Muscle layer of colon (tissue), 2 donors: Measurements from ENCODE around the gene CHRM4.

Source experiments
- H3K27ac ChIP-seq: one replicate; pipeline ENCODE4 v1.7.0; 2013; ENCODE audit warnings: low read depth, mild to moderate bottlenecking, low read length, moderate library complexity
- H3K27me3 ChIP-seq, 2 donors: one replicate each; pipeline ENCODE4 v1.7.0; 2013; ENCODE audit warnings: low read length in 2 of 2, mild to moderate bottlenecking in 2 of 2; ENCODE audit not compliant: insufficient read depth in 2 of 2, control insufficient read depth in 1 of 2
- H3K36me3 ChIP-seq: one replicate; pipeline ENCODE4 v1.7.0; 2013; ENCODE audit warnings: mild to moderate bottlenecking, low read length; ENCODE audit not compliant: insufficient read depth
- H3K4me1 ChIP-seq: one replicate; pipeline ENCODE4 v1.7.0; 2013; ENCODE audit warnings: mild to moderate bottlenecking, low read length; ENCODE audit not compliant: insufficient read depth
- H3K4me3 ChIP-seq, 2 donors: one replicate each; pipeline ENCODE4 v1.7.0; 2013; ENCODE audit warnings: low read length in 2 of 2, low read depth in 1 of 2, mild to moderate bottlenecking in 1 of 2, moderate library complexity in 1 of 2
- H3K9ac ChIP-seq: one replicate; pipeline ENCODE4 v1.7.0; 2013; ENCODE audit warnings: low read length
- H3K9me3 ChIP-seq: one replicate; pipeline ENCODE4 v1.7.0; 2013; ENCODE audit warnings: mild to moderate bottlenecking, low read length
- donor health status: abdominal sarcoma.
- donor health status: Adenocarcinoma of cecum.

CHRM4 gene

DNA sequence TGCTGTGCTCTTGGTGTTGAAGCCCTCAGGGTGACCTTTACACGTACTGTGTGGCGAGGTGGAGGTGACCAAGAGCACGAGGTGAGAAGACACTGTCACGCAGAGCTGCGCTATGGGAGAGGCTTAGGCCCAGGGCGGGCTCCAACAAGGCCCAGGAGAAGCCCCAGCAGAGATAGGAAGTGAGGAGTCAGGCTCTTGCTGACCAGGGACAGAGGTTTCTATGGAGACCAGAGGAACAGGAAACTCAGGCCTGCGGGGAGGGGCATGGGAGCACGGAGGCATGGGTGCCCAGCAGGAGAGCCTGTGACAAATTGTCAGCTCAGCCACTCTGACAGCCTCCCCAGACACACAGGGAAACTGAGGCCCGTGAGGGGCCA lies 28.6 kb downstream of the CHRM4 start:
- Histone ChIP-seq H3K27me3 (no peaks in the 10 kb centered on the region), H3K27ac (peak overlapping the region; percentile 86), H3K4me1 (peaks cover 27% of the 10 kb centered on the region), H3K9ac (no peak overlapping the region), H3K4me3 (no peak overlapping the region), H3K36me3 (peaks cover 6% of the 10 kb centered on the region), H3K9me3 (no peaks in the 10 kb centered on the region)

DNA sequence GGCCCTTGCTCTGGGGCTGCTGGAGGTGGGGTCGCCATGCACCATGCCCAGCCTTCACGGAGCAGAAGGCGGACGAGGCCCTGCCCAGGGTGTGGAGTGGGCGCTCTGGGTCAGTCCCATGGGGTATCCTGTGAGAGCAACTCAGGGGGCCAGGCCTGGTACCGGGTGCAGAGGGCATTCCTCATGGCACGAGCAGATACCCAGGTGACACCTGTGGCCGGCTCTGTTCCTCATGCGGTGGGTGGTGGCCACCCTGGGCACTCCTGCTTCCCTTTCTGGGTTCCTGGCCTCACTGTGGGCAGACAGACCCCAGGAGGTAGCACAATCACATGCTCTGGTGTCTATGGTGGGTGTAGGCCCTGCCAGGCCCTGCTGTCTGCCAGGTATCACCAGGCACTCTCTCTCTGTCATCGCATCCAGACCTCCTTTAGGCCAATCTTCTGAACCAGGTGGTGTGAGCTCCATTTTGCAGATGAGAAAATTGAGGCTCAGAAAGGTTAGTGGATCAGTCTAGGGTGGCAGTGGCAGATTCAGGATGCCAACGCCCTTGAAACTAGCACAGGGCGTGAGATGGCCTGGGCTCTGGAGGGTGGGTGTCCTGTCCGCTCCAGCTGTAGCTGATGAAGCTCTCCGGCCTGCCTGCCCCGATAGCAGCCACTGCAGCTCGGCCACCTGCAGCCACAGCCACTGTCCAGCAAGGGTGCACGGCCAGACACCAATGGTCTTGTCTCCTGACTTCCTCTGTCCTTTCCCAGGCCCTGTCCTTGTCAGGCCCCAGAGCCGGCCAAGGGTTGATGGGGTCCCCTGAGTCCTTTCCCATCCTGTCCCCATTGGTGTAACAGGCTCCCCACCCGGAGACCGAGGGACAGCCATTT lies 29.2 kb downstream of the CHRM4 start:
- peak overlapping the region in 1 of 2 donors; percentile 70 for H3K4me3 ChIP-seq
- peaks cover 27% of the 10 kb centered on the region for H3K4me1 ChIP-seq
- H3K36me3 ChIP-seq: peaks cover 4% of the 10 kb centered on the region
- no peaks in the 10 kb centered on the region for H3K9me3 ChIP-seq
- peak overlapping the region; percentile 68 for H3K9ac ChIP-seq
- H3K27me3 ChIP-seq: no peaks in the 10 kb centered on the region
- peak overlapping the region; percentile 86 for H3K27ac ChIP-seq

DNA sequence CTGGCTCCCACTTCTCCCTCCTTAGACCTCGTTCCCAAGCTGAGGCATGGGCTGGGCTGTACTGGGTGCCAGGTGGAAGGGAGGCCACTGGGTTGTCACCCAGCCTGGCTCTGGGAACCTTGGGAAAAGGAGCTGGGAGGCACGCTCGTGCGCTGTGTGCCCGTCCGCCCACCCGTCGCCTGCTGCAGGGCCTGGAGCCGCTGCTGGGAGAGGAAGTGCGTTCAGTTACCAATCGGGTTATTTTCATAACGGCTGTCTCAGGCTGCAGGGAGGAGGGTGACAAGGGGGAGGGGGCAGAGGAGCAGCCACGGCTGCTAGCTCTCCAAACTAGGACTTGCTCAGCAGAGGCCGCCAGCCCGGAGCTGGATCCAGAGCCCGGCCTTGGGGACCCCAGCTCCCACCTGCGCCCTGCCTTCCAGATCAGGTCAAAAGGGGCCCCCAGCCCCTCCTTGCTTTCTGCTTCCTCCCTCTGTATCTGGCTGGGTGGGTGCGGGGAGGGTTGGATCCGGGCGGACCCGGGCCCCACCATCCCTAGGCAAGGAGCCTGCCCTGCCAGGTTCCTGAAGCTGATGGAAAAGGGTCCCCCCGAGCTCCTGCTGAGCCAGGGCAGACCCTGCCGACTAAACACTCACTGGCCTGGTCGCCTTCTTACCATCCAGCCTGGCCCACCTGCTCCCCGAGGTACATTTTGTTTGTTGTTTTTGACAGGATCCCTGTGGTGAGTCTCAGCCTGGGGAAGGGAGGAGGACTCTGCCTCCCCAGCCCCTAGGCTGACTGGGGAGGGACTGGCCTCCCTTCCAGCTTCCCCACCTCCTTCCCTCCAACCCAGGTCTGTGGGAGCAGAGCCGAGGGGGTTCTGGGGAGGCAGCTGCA lies 30.1 kb downstream of the CHRM4 start:
- peak overlapping the region; percentile 86 for H3K27ac ChIP-seq
- no peaks in the 10 kb centered on the region for H3K9me3 ChIP-seq
- H3K4me1 ChIP-seq: peaks cover 27% of the 10 kb centered on the region
- no peaks in the 10 kb centered on the region for H3K27me3 ChIP-seq
- H3K9ac ChIP-seq: peak overlapping the region; percentile 68
- peak overlapping the region; percentile 68 to 70 for H3K4me3 ChIP-seq
- H3K36me3 ChIP-seq: peaks cover 4% of the 10 kb centered on the region

DNA sequence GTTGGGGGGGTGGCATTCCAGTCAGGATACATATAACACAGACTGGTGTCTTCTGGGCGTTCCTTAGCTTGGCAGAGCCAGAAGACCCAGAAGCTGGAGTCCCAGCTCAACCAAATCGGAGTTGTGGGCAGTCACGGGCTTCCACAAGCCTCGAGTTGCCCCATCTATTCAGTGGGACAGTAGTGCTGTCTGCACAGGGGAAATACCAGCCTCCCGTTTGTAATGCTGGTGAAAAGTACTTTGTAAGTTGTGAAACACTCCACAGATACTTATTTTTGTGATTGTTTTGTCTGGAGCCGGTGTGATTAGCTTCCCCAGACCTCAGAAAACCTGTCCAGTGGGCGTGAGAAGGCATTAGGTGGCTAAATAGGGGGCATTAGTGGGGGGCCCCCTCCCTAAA lies 30.7 kb downstream of the CHRM4 start:
- Histone ChIP-seq H3K36me3 (peaks cover 4% of the 10 kb centered on the region), H3K9ac (peak overlapping the region; percentile 68), H3K9me3 (no peaks in the 10 kb centered on the region), H3K27ac (peak overlapping the region; percentile 86), H3K4me1 (peaks cover 27% of the 10 kb centered on the region), H3K27me3 (no peaks in the 10 kb centered on the region), H3K4me3 (peak overlapping the region; percentile 68 to 70)

DNA sequence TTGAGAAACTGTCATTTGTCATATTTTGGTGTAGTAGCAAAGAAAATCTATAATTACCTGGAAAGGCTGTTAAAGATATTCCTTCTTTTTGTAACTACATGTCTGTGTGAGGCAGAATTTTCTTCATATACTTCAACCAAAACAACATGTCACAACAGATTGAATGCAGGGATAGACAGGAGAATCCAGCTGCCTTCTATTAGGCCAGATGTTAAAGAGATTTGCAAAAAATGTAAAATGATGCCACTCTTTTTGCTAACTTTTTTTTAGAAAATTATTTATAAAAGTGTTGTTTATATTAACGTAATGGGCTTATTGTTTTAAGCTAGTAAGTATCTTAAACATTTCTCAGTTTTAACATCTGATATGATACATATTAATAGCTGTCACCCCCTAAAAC lies 31.6 kb downstream of the CHRM4 start:
- no peak overlapping the region for H3K4me3 ChIP-seq
- no peaks in the 10 kb centered on the region for H3K27me3 ChIP-seq
- H3K27ac ChIP-seq: no peak overlapping the region
- peaks cover 4% of the 10 kb centered on the region for H3K36me3 ChIP-seq
- no peak overlapping the region for H3K9ac ChIP-seq
- peaks cover 27% of the 10 kb centered on the region for H3K4me1 ChIP-seq
- H3K9me3 ChIP-seq: no peaks in the 10 kb centered on the region

DNA sequence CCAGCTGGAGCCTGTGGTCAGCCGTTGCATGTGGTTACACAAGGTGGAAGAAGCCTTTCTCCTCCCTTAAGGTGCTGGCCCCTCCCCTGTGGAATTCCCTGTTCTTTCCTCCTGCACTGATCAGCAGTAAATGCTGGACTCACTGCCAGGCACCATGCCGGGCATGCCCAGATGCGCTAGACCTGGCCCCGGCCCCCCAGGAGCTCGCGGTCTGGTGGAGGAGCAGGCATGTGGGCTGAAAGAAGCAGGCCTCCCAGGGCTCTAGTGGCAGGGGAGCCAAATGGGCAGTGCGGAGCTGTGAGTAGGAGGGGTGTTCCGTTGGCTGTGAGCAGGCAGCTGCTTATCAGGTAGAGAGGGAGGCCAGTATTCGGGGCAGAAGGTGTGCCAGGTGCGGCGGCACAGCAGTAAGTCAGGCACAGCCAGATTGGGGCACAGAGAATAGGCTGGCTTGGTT lies 34.1 kb downstream of the CHRM4 start:
- H3K27ac ChIP-seq: no peak overlapping the region
- H3K4me1 ChIP-seq: peaks cover 19% of the 10 kb centered on the region
- no peaks in the 10 kb centered on the region for H3K27me3 ChIP-seq
- no peaks in the 10 kb centered on the region for H3K9me3 ChIP-seq
- no peak overlapping the region for H3K4me3 ChIP-seq
- no peak overlapping the region for H3K9ac ChIP-seq
- H3K36me3 ChIP-seq: no peaks in the 10 kb centered on the region

DNA sequence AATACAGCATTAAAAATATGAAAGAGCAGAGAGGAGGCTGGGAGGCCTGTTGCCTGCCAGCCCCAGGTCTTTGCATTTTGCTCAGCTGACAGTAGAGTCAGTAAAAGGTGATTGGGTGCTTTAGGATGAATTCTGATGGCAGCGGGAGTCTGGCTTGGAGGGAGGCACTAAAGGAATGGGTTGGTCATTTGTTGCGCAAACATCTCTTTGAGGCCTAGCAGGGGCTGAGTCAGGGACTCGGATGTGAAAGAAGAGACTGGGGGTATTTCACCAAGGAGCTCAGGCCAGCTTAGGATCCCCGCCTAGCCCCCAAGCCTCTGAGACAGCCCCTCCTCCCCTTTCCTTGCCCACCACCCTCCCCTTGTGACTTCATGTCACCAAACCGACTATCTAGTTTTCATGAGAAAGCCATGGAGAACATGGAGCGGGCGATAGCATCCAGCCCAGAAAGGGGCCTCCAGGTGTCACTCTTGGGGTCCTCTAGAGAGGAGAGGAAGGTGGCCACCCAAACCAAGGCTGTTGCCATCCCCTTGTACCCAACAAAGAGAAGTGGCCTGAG lies 34.6 kb downstream of the CHRM4 start:
- no peaks in the 10 kb centered on the region for H3K27me3 ChIP-seq
- H3K4me3 ChIP-seq: no peak overlapping the region
- H3K36me3 ChIP-seq: no peaks in the 10 kb centered on the region
- H3K27ac ChIP-seq: no peak overlapping the region
- H3K9me3 ChIP-seq: no peaks in the 10 kb centered on the region
- peaks cover 17% of the 10 kb centered on the region for H3K4me1 ChIP-seq
- H3K9ac ChIP-seq: no peak overlapping the region

DNA sequence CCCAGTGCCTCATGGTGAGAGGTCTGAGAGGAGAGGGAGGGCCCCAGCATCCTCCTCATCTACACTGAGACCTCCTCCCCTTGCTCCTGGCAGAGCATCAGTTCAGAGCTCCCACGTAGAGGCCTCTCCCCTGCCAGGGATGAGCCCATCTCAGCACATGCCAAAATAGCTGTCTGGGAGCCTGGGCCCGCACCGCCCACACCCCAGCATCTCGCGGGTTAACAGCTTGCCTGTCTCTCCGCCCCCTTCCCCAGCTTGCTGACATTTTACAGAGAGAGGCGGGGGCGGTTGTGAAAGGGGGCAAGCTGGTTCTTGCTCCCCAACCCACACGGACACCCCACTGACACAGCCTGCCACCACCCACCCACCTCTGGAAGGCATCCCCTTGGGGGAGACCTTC lies 37.9 kb downstream of the CHRM4 start:
- Histone ChIP-seq H3K9me3 (no peaks in the 10 kb centered on the region), H3K4me1 (peaks cover 17% of the 10 kb centered on the region), H3K27me3 (no peaks in the 10 kb centered on the region), H3K9ac (no peak overlapping the region), H3K4me3 (no peak overlapping the region), H3K36me3 (no peaks in the 10 kb centered on the region), H3K27ac (no peak overlapping the region)

DNA sequence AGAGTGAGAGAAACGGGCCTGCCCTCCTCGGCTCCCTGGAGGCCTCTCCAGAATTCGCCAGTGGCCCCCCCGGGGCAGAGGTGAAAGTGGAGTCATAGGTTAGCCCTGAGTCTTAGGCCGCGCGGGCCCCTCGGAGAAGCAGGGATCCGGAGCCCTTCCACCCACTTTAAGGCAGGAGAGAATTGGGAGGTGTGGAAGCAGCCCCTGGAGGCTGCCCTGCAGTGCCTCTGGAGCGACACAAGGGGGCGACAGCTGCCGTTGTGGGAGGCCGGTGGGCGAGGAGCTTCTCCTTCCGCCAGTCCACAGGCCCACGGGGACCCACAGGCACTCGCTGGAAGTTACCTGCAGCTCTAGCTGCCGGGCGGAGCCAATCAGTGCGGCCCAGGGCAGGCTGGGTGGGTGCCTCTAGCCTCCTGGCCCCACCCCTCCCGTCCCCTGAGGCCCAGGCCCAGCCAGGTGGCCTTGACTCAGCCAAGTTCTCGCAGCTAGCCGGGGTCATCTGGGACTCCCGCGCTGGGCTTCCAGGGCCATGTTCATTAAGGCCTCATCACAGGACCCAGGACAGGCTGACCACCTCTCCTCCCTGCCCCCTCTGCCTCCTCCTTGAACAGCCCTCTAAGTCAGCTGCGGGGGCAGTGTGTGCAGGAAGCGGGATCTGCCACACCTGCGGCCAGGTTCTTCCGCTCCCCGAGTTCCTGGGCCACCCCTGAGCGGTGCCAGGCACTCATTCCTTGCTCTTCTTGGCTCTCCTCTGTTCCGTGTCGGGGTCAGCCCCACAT lies 39.3 kb downstream of the CHRM4 start:
- Histone ChIP-seq H3K4me3 (no peak overlapping the region), H3K27ac (no peak overlapping the region), H3K36me3 (no peaks in the 10 kb centered on the region), H3K9me3 (no peaks in the 10 kb centered on the region), H3K9ac (no peak overlapping the region), H3K27me3 (no peaks in the 10 kb centered on the region), H3K4me1 (peaks cover 25% of the 10 kb centered on the region)

DNA sequence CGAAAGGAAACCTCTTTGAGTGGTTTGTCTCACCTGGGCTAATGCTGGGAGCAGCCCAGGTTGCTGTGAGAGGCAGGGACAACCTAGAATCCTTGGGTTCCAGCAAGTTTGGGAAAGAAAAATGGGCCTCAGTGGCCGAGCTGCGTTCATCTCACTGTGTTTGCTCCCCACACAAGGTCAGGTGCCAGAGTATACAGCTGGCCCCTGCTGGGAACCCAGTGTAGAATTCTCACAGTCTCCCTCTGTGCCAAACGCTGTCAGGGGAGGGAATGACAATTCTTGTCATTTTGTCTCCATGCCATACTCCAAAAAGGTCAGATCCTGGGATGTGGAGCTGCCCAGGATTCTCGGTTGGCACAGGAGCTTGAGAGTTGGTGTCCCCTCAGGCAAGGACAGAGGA lies 40.0 kb downstream of the CHRM4 start:
- H3K27ac ChIP-seq: no peak overlapping the region
- no peaks in the 10 kb centered on the region for H3K27me3 ChIP-seq
- H3K9ac ChIP-seq: no peak overlapping the region
- no peaks in the 10 kb centered on the region for H3K36me3 ChIP-seq
- H3K9me3 ChIP-seq: no peaks in the 10 kb centered on the region
- no peak overlapping the region for H3K4me3 ChIP-seq
- peaks cover 29% of the 10 kb centered on the region for H3K4me1 ChIP-seq

DNA sequence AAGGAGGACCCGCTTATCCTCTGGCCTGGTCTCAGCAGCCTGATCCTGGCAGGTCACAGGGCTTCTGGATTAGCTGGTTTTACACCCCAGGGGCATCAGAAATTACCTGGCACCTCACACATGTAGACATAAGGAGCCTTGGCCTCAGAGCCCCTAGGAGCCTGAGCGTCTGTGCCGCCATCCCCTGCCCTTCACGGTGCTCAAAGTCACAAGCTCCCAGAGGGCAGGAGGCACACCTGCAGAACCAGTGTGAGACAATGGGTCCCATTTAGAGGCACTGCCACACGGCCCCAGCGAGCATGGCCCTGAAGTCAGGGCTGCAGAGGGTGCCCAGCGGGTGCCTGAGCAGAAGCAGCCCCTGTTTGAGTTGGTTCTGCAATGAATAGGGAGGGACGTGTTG lies 40.4 kb downstream of the CHRM4 start:
- Histone ChIP-seq H3K36me3 (no peaks in the 10 kb centered on the region), H3K9ac (no peak overlapping the region), H3K9me3 (no peaks in the 10 kb centered on the region), H3K27me3 (no peaks in the 10 kb centered on the region), H3K4me1 (peaks cover 31% of the 10 kb centered on the region), H3K4me3 (no peak overlapping the region), H3K27ac (no peak overlapping the region)
